Sigmoid colon (tissue), 7 donors: ENCODE data around the gene MICAL2. TPM values are rescaled to one million over a fixed set of nuclear protein-coding genes. Genes with fewer than 3 reads are reported as not detected.
A peak's percentile ranks its signal among the peaks of the same experiment; 100 is the strongest.

Source experiments
- DNase-seq: peaks from one replicate; pipeline ENCODE4 v3.0.0-alpha.2; 2019
- H3K27ac ChIP-seq, 4 donors: fragments of 200-600 bp; sonication (generic); one replicate each; pipeline ENCODE4 v1.5.1; 2016 to 2019; ENCODE audit warnings: mild to moderate bottlenecking in 1 of 4
- H3K27me3 ChIP-seq, 3 donors: fragments of 200-600 bp; sonication (generic); one replicate each; pipeline ENCODE4 v1.5.1; 2019; ENCODE audit warnings: mild to moderate bottlenecking in 1 of 3
- H3K36me3 ChIP-seq, 4 donors: fragments of 200-600 bp; sonication (generic); one replicate each; pipeline ENCODE4 v1.5.1; 2016 to 2019
- H3K4me1 ChIP-seq, 4 donors: fragments of 200-600 bp; sonication (generic); one replicate each; pipeline ENCODE4 v1.5.1; 2017 to 2019
- H3K4me3 ChIP-seq, 4 donors: fragments of 200-600 bp; sonication (generic); one replicate each; pipeline ENCODE4 v1.5.1; 2017 to 2019; ENCODE audit warnings: mild to moderate bottlenecking in 2 of 4, moderate library complexity in 1 of 4
- H3K9me3 ChIP-seq, 4 donors: fragments of 200-600 bp in 3 of 4; sonication (generic) in 3 of 4; one replicate each; pipeline versions ENCODE4 v1.5.1 to v1.6.1; 2013 to 2019
- EP300 ChIP-seq, 4 donors: sonication (generic); formaldehyde crosslinking; IDR thresholded peaks; one replicate each; pipeline ENCODE4 v1.6.1; 2017; ENCODE audit warnings: antibody characterized with exemption in 4 of 4
- POLR2A ChIP-seq, 2 donors: fragments of 450-650 bp; IDR thresholded peaks; one replicate each; pipeline ENCODE4 v1.6.1; 2016; ENCODE audit warnings: antibody characterized with exemption in 2 of 2, mild to moderate bottlenecking in 2 of 2, moderate library complexity in 2 of 2
- POLR2AphosphoS5 ChIP-seq, 4 donors: sonication (generic); formaldehyde crosslinking; IDR thresholded peaks; one replicate each; pipeline ENCODE4 v1.6.1; 2017; ENCODE audit warnings: antibody characterized with exemption in 4 of 4
- WGBS, 2 donors: extraction: QIAGEN DNeasy Blood & Tissue Kit; methylation state at CpG; one replicate each; pipeline ENCODE4 v1.1.7; 2013; 5-methylcytosine and 5-hydroxymethylcytosine counted together
- intact Hi-C: fragments of 100-400 bp; cut with DNase I; formaldehyde crosslinking; loops from one replicate; pipeline ENCODE4 v1.15.1; 2023
- polyA plus RNA-seq, 3 donors: library from polyadenylated mRNA; stranded (reverse); fragments of 200-250 nt; gene quantifications; one replicate each; pipeline ENCODE4 v1.2.3, GENCODE V29; 2013
- total RNA-seq, 4 donors: library from RNA; depleted of rRNA; stranded (reverse); fragments of >200 nt; gene quantifications; one replicate each; pipeline ENCODE4 v1.1.0, GENCODE V29; 2016
- TF ChIP-seq, protein P1 (sequence below), 4 experiments: fragments of 450-650 bp in 3 of 4; fragments of 200-600 bp in 1 of 4; IDR thresholded peaks; one replicate each; pipeline ENCODE4 v1.5.1; 2016 to 2019; ENCODE audit warnings: antibody characterized with exemption in 4 of 4, mild to moderate bottlenecking in 3 of 4, moderate library complexity in 2 of 4
- donor health status: healthy with polysubstance abuse.
- donor health status: Bipolar disorder and iron deficiency.
- donor health status: healthy.

Gene MICAL2
- total and polyA plus RNA-seq, 7 donors = 36.6 to 145 (median 115) TPM

DNA sequence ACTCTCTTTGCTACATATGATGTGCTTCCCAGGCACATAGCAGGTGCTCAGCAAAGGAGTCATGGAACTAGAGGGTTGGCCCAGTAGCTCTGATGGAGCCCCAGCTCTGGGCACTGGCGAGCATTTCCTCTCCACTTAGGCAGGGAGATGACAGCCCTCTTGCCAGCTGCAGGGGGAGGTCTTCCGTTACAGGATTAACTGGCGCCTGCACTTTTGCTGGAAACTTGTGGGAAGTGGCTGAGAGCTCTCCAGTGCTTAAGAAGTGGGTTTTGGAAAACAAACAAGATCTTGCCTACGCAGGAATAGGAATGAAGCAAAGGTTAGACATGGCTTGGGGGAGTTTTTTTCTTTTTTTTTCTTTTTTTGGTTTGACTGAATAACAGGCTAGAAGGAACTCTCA, 75.5 kb downstream of the MICAL2 start:
- H3K4me3 ChIP-seq = no peak overlapping the region
- no peaks in the 10 kb centered on the region for H3K9me3 ChIP-seq
- peaks cover 0 to 6% (median 0%) of the 10 kb centered on the region in 4 donors for H3K36me3 ChIP-seq
- H3K27ac ChIP-seq = peak overlapping the region; percentile 67 to 82 (median 76)
- no peaks in the 10 kb centered on the region for H3K27me3 ChIP-seq
- WGBS, 2 donors = 77 to 86% methylated on average over 4 of the region's 4 CpGs
- no peak for TF ChIP-seq POLR2AphosphoS5 (IDR thresholded peaks at IDR 0.05)
- TF ChIP-seq POLR2A (IDR thresholded peaks at IDR 0.05) = no peak
- no peak for TF ChIP-seq EP300 (IDR thresholded peaks at IDR 0.05)
- TF ChIP-seq, protein P1, sequence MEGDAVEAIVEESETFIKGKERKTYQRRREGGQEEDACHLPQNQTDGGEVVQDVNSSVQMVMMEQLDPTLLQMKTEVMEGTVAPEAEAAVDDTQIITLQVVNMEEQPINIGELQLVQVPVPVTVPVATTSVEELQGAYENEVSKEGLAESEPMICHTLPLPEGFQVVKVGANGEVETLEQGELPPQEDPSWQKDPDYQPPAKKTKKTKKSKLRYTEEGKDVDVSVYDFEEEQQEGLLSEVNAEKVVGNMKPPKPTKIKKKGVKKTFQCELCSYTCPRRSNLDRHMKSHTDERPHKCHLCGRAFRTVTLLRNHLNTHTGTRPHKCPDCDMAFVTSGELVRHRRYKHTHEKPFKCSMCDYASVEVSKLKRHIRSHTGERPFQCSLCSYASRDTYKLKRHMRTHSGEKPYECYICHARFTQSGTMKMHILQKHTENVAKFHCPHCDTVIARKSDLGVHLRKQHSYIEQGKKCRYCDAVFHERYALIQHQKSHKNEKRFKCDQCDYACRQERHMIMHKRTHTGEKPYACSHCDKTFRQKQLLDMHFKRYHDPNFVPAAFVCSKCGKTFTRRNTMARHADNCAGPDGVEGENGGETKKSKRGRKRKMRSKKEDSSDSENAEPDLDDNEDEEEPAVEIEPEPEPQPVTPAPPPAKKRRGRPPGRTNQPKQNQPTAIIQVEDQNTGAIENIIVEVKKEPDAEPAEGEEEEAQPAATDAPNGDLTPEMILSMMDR (IDR thresholded peaks at IDR 0.05) = no peak
- no peak for DNase-seq
- intact Hi-C loops = no loop called here
- H3K4me1 ChIP-seq = peaks cover 0 to 59% (median 49%) of the 10 kb centered on the region in 4 donors

DNA sequence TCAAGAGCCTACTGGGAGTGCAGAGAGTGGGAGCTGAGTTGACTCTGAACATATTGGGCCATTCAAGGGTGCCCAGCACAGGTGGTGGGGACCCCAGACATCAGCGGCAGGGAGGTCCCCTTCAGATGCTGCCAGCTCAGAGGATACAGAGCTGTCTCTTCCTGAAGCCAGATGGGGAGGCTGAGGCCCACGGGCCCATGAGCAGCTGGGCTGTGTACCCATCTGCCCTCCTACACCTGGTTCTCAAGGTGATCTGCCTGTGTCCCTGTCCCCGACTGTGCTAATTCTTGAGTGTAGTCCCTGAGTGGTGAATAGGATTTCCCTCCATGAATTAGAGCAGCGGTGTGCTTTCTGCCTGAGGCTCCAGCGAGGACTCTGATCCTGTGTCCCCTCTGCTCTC, 76.3 kb downstream of the MICAL2 start:
- no peak for DNase-seq
- peaks cover 0 to 59% (median 45%) of the 10 kb centered on the region in 4 donors for H3K4me1 ChIP-seq
- 87 to 95% methylated on average over 5 of the region's 5 CpGs for WGBS, 2 donors
- peaks cover 0 to 6% (median 0%) of the 10 kb centered on the region in 4 donors for H3K36me3 ChIP-seq
- H3K27ac ChIP-seq = peak overlapping the region; percentile 42 to 82 (median 76)
- H3K9me3 ChIP-seq = no peaks in the 10 kb centered on the region
- TF ChIP-seq EP300 (IDR thresholded peaks at IDR 0.05) (no peak), POLR2AphosphoS5 (IDR thresholded peaks at IDR 0.05) (no peak), POLR2A (IDR thresholded peaks at IDR 0.05) (no peak)
- TF ChIP-seq, protein P1 (IDR thresholded peaks at IDR 0.05) = no peak
- H3K27me3 ChIP-seq = no peaks in the 10 kb centered on the region
- intact Hi-C loops = no loop called here
- H3K4me3 ChIP-seq = no peak overlapping the region

DNA sequence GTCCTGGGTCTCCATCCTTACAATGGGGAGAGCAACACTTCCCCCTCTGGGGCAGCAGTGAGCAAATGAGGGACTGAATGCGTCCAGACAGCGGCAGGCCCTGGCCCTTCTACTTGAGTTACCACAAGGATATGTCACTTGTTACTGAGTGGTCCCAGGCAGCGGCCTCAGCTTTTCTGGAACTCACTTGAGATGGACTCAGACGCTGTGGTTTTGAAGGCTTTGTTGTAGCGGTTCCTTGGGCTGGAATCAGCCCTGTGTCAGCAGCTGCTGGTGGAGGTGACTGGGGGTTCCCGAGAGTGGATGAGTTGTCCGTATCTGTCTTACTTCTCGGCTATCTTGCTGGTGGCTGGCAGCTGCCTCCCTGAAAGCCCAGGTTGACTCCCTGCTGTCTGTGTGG, 77.0 kb downstream of the MICAL2 start:
- TF ChIP-seq, protein P1 (IDR thresholded peaks at IDR 0.05) = no peak
- TF ChIP-seq EP300 (IDR thresholded peaks at IDR 0.05) = no peak
- no peak for TF ChIP-seq POLR2A (IDR thresholded peaks at IDR 0.05)
- no peak for TF ChIP-seq POLR2AphosphoS5 (IDR thresholded peaks at IDR 0.05)
- Histone ChIP-seq H3K27me3 (no peaks in the 10 kb centered on the region), H3K9me3 (no peaks in the 10 kb centered on the region), H3K4me3 (no peak overlapping the region), H3K4me1 (peaks cover 0 to 53% (median 41%) of the 10 kb centered on the region in 4 donors), H3K36me3 (peaks cover 0 to 6% (median 0%) of the 10 kb centered on the region in 4 donors), H3K27ac (peak overlapping the region; percentile 42 to 82 (median 76))
- 81 to 90% methylated on average over 8 of the region's 8 CpGs for WGBS, 2 donors
- DNase-seq = no peak
- intact Hi-C loops = no loop called here

DNA sequence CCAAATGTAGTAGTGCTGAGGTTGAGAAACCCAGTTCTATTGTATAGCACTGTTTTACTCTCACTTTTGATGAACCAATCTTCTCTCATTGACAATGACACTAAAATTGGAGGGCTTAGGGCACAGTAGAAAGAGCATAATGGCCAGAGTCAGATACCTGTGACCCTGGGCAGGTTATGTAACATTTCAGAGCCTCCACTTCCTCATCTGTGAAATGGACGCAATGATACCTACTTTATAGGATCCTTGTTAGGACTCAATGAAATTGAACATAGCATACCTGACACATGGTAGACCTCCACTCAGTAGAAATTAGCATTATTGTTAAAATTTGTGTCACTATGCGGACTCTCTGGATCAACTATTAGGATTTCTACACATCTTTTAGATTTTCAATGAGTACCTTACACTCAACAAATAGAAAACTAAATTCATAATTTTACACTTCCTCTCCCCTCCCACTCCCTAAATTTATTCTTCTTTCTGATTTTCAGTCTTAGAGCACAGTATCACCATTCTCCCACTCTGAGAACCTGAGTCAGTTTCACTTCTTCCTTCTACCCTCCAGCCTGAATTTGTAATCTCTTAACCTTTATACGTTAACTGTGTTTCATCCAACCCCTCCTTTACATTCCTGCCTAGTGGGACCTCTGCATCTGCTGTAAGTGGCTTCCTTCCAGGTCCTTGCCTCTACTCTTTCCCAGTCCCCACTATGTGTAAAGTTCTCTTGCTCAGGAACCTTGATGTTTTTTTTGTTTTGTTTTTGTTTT, 78.3 kb downstream of the MICAL2 start:
- no peak for TF ChIP-seq POLR2A (IDR thresholded peaks at IDR 0.05)
- TF ChIP-seq, protein P1 (IDR thresholded peaks at IDR 0.05) = no peak
- TF ChIP-seq POLR2AphosphoS5 (IDR thresholded peaks at IDR 0.05) = no peak
- TF ChIP-seq EP300 (IDR thresholded peaks at IDR 0.05) = no peak
- 84 to 90% methylated on average over 3 of the region's 3 CpGs for WGBS, 2 donors
- no peaks in the 10 kb centered on the region for H3K9me3 ChIP-seq
- intact Hi-C loops = no loop called here
- no peak for DNase-seq
- peaks cover 0 to 6% (median 0%) of the 10 kb centered on the region in 4 donors for H3K36me3 ChIP-seq
- no peaks in the 10 kb centered on the region for H3K27me3 ChIP-seq
- H3K4me3 ChIP-seq = no peak overlapping the region
- H3K4me1 ChIP-seq = peaks cover 0 to 40% (median 28%) of the 10 kb centered on the region in 4 donors
- no peak overlapping the region for H3K27ac ChIP-seq
